Measurements from ENCODE around the gene EPHB4.

EPHB4 gene

DNA sequence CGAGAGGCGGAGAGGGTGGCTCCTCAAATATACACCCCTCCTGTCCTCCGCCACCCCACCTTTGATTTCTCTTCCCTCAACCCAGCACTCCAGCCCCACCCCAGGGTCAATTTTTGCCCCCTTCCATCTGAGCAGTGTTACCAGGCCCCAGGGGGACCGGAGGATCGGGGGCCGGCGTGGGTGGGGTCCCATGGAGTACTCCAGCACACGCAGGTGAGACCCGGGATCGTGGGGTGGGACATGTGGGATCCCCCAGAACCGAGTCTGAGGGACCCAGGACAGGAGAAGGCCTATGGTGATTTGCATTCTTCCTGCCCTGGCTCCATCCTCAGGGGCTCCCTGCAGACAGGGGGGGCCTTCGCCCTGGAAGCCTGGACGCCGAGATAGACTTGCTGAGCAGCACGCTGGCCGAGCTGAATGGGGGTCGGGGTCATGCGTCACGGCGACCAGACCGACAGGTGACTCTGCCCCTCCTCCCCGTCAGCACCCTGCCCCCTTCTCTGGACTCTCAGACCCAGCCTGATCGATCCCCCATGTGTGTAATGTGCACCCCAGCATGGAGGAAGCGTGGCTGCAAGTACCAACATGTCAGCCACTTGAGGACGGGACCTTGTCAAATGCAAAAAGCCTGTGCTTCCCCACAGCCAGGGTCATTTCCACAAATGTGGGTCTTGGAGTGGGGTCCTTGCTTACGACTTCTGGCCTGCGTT, 40.6 kb upstream of the EPHB4 start:
- DNase-seq (ENCODE audit: low read depth) = no peak
- TF ChIP-seq, protein P1, sequence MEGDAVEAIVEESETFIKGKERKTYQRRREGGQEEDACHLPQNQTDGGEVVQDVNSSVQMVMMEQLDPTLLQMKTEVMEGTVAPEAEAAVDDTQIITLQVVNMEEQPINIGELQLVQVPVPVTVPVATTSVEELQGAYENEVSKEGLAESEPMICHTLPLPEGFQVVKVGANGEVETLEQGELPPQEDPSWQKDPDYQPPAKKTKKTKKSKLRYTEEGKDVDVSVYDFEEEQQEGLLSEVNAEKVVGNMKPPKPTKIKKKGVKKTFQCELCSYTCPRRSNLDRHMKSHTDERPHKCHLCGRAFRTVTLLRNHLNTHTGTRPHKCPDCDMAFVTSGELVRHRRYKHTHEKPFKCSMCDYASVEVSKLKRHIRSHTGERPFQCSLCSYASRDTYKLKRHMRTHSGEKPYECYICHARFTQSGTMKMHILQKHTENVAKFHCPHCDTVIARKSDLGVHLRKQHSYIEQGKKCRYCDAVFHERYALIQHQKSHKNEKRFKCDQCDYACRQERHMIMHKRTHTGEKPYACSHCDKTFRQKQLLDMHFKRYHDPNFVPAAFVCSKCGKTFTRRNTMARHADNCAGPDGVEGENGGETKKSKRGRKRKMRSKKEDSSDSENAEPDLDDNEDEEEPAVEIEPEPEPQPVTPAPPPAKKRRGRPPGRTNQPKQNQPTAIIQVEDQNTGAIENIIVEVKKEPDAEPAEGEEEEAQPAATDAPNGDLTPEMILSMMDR (IDR thresholded peaks at IDR 0.05; ENCODE audit: control insufficient read depth, extremely low read depth, insufficient read depth) = no peak
- no peak overlapping the region for H3K4me3 ChIP-seq (ENCODE audit: low read depth, low read length)

DNA sequence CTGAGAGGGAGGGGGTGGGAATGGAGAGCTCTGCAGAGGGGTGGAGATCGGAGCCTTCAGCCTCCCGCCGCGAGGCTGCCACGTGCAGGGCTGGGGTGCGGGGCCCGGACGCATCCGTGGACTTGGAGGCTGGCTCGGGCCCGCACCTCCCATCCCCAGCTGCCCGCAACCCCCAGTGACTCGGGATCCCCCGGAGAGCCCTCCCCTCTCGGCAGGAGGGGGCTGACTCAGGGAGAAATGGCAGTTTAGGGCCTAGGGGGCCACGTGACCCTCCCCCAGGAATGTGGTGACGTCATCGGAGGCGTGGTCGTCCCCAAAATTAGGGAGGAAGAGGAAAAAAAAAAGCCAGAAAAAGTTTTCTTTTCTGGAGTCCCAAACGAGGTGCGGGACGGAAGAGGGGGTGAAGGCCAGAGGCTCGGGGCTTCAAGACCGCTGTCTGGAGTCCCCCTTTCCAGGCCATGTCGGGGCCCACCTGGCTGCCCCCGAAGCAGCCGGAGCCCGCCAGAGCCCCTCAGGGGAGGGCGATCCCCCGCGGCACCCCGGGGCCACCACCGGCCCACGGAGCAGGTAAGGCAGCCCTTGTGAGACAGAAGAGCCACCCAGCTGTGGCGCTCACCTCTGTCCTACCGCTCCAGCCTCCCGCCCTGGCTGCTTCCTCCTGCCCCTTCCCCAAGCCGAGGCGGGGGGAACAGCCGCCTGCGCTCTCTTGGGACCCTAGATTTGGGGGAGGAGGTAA, 39.9 kb upstream of the EPHB4 start, which contains the start of gene TRIP6:
TSS of gene TRIP6 (plus strand) at position 348 of the 736 bp plus-strand sequence. CDS start at position 459, 111 bp downstream.
- TF ChIP-seq, protein P1 (IDR thresholded peaks at IDR 0.05; ENCODE audit: control insufficient read depth, extremely low read depth, insufficient read depth) = no peak
- no peak for DNase-seq (ENCODE audit: low read depth)
- H3K4me3 ChIP-seq (ENCODE audit: low read depth, low read length) = no peak within 1 kb of the TSS; the same call in 1 of the 2 replicates

GRCh38 chr7:100866729-100867039, 39.4 kb upstream of the EPHB4 start:
- no peak overlapping the region for H3K4me3 ChIP-seq (ENCODE audit: low read depth, low read length)
- TF ChIP-seq, protein P1 (IDR thresholded peaks at IDR 0.05; ENCODE audit: control insufficient read depth, extremely low read depth, insufficient read depth) = no peak
- DNase-seq (ENCODE audit: low read depth) = no peak

- no peak overlapping the region; the same call in 1 of the 2 replicates for H3K4me3 ChIP-seq (ENCODE audit: low read depth, low read length)
- TF ChIP-seq, protein P1 (IDR thresholded peaks at IDR 0.05; ENCODE audit: control insufficient read depth, extremely low read depth, insufficient read depth) = no peak
- DNase-seq (ENCODE audit: low read depth) = no peak
Measured at GRCh38 chr7:100865938-100866728, 38.8 kb upstream of the EPHB4 start.

GRCh38 chr7:100865372-100865911, 38.1 kb upstream of the EPHB4 start:
- DNase-seq (ENCODE audit: low read depth) = no peak
- no peak overlapping the region for H3K4me3 ChIP-seq (ENCODE audit: low read depth, low read length)
- TF ChIP-seq, protein P1 (IDR thresholded peaks at IDR 0.05; ENCODE audit: control insufficient read depth, extremely low read depth, insufficient read depth) = no peak

DNA sequence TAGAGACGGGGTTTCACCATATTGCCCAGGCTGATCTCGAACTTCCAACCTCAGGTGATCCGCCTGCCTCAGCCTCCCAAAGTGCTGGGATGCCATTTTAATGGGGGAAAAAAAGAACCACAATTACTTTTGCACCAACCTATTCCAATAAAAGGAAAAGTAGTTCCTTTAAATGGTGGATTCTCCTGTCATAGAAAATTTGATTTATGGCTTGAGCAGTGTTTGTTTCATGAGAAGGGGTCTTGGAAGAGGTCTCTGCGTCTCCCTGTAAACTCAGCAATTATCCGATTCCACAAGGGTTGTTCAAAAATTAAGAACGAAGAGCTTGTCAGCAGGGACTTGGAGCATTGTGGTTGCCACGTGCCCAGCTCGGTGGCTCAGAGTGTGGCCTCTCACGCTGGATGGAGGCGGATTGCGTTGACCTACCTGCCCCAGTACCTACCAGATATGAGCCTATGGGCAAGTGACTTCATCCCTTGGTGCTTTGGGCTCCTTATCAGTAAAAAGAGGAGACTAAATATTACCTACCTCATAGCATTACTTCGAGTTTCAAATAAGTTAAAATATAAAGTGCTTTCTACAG, 37.0 kb upstream of the EPHB4 start:
- no peak for DNase-seq (ENCODE audit: low read depth)
- H3K4me3 ChIP-seq (ENCODE audit: low read depth, low read length) = no peak overlapping the region
- TF ChIP-seq, protein P1 (IDR thresholded peaks at IDR 0.05; ENCODE audit: control insufficient read depth, extremely low read depth, insufficient read depth) = no peak

All from LNCaP clone FGC (cell line).